HuH-7.5 (cell line): Measurements from ENCODE around the gene LAPTM5.
A peak's percentile ranks its signal among the peaks of the same experiment; 100 is the strongest.
"Not testable (repeated sequence)": the region's sequence is repeated elsewhere in the genome, so short reads cannot be mapped to it uniquely, and the experiment has no call there.

ENCODE experiments used
- DNase-seq: peaks from one replicate; pipeline ENCODE4 v3.0.0; 2011; ENCODE audit warnings: low spot score

Gene LAPTM5

GRCh38 chr1:30757352-30758120 lies at the start of gene LAPTM5:
Gene LAPTM5, minus strand, starts transcription at chr1:30757774. Its CDS starts 29 bp downstream, at chr1:30757745.
- DNase-seq, result no peak

GRCh38 chr1:30806381-30807317 lies 49.1 kb upstream of the LAPTM5 start:
- no peak for DNase-seq

GRCh38 chr1:30805304-30806003 lies 47.9 kb upstream of the LAPTM5 start:
- no peak for DNase-seq

GRCh38 chr1:30804822-30805221 lies 47.2 kb upstream of the LAPTM5 start:
- DNase-seq, result no peak

- DNase-seq, result no peak
Measured at GRCh38 chr1:30804352-30804751, 46.8 kb upstream of the LAPTM5 start.

GRCh38 chr1:30803562-30803961 lies 46.0 kb upstream of the LAPTM5 start:
- no peak for DNase-seq

GRCh38 chr1:30801771-30802198 lies 44.2 kb upstream of the LAPTM5 start:
- DNase-seq, result peak; percentile 76

GRCh38 chr1:30799233-30799511 lies 41.6 kb upstream of the LAPTM5 start:
- DNase-seq, result no peak

- DNase-seq, result no peak
Measured at GRCh38 chr1:30798389-30799232, 41.0 kb upstream of the LAPTM5 start.

- no peak for DNase-seq
Measured at GRCh38 chr1:30795026-30795425, 37.5 kb upstream of the LAPTM5 start.

- no peak for DNase-seq
Measured at GRCh38 chr1:30794260-30794659, 36.7 kb upstream of the LAPTM5 start.

GRCh38 chr1:30793209-30793608 lies 35.6 kb upstream of the LAPTM5 start:
- no peak for DNase-seq

GRCh38 chr1:30791868-30792267 lies 34.3 kb upstream of the LAPTM5 start:
- DNase-seq, result no peak

- DNase-seq, result no peak
Measured at GRCh38 chr1:30790850-30791778, 33.5 kb upstream of the LAPTM5 start.

- not testable (repeated sequence) for DNase-seq
Measured at GRCh38 chr1:30790256-30790525, 32.6 kb upstream of the LAPTM5 start.

GRCh38 chr1:30789388-30790255 lies 32.0 kb upstream of the LAPTM5 start:
- DNase-seq, result no peak

GRCh38 chr1:30788580-30789387 lies 31.2 kb upstream of the LAPTM5 start:
- DNase-seq, result no peak

- DNase-seq, result no peak
Measured at GRCh38 chr1:30787856-30788495, 30.4 kb upstream of the LAPTM5 start.
